ENCODE results near the gene CNN2.

- TF ChIP-seq CTCF (IDR thresholded peaks at IDR 0.05; ENCODE audit: borderline replicate concordance, extremely low read depth, low read length, poor library complexity, severe bottlenecking), result no peak
- no peak for TF ChIP-seq EZH2 (IDR thresholded peaks at IDR 0.05; ENCODE audit: borderline replicate concordance, low read depth, low read length, severe bottlenecking)
Measured at GRCh38 chr19:994516-994915, 31.9 kb upstream of the CNN2 start.

Data from DND-41 (cell line).